ENCODE results near the gene RTEL1.

DNA sequence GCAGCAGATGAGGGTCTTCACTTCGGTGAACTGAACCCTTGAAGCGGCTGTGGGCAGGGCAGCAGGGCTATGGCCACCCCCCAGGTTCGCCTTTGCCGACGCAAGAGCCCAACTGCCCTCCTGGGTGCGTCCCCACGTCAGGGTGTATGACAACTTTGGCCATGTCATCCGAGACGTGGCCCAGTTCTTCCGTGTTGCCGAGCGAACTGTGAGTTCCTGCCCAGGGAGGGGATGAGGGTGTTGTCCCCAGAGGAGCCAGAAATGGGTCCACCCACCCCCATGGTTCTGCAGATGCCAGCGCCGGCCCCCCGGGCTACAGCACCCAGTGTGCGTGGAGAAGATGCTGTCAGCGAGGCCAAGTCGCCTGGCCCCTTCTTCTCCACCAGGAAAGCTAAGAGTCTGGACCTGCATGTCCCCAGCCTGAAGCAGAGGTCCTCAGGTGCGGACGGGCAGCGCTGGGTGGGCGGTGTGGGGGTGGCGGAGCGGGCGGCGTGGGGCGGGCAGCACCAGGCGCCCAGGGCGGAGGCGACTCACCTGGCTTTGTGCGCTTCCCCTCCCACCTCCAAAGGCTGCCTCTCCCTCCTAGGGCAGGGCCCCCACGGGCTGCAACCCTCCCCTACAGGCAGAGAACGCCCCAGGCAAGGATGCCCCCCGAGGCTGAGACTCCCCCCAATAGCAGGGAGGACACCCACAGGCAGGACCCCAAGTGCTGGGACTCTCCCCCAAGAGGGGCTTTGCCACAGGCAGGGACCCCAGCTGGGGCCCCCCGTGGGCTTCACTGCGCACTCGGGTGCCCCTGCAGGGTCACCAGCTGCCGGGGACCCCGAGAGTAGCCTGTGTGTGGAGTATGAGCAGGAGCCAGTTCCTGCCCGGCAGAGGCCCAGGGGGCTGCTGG, 32.1 kb downstream of the RTEL1 start:
- no peak for TF ChIP-seq POLR2A (IDR thresholded peaks at IDR 0.05; ENCODE audit: low read length)
- TF ChIP-seq GATA1 (IDR thresholded peaks at IDR 0.05; ENCODE audit: low read depth, low read length), result no peak

Measured in erythroblast (primary cell).